Activated CD8-positive, alpha-beta memory T cell treated with anti-CD3 and anti-CD28 coated beads, Interleukin-2, amount 10 ng/mL, durations not matched to agents 7 days and 5 days (primary cell): ENCODE measurements around the gene LANCL2. TPM values are rescaled to one million over a fixed set of nuclear protein-coding genes. Genes with fewer than 3 reads are reported as not detected.
A peak's percentile ranks its signal among the peaks of the same experiment; 100 is the strongest.

Experiments used
- ATAC-seq: fragments of 150-1000 bp; cut with Tn5 transposase; one replicate; pipeline ENCODE4 v1.10.0; 2021; ENCODE audit warnings: moderate library complexity
- CTCF ChIA-PET: fragments of 350-600 bp; sonication (Branson Sonifier 250); formaldehyde crosslinking; loops from one replicate; lab custom pipeline; 2021; ENCODE audit warnings: antibody characterized with exemption; lab: Charles Lee
- DNase-seq: peaks from one replicate; pipeline ENCODE4 v3.0.0-alpha.2; 2020
- H3K27ac Mint-ChIP-seq: one replicate; pipeline ENCODE4 v1.8.0; 2021; ENCODE audit warnings: mild to moderate bottlenecking, mixed read lengths
- H3K27me3 Mint-ChIP-seq: one replicate; pipeline ENCODE4 v1.8.0; 2021; ENCODE audit warnings: mixed read lengths
- H3K36me3 Mint-ChIP-seq: one replicate; pipeline ENCODE4 v1.8.0; 2021; ENCODE audit warnings: mild to moderate bottlenecking, mixed read lengths
- H3K4me1 Mint-ChIP-seq: one replicate; pipeline ENCODE4 v1.8.0; 2021; ENCODE audit warnings: mixed read lengths
- H3K4me3 Mint-ChIP-seq: one replicate; pipeline ENCODE4 v1.8.0; 2021; ENCODE audit warnings: mild to moderate bottlenecking, moderate library complexity, mixed read lengths
- H3K9me3 Mint-ChIP-seq: one replicate; pipeline ENCODE4 v1.8.0; 2022; ENCODE audit warnings: low read depth, mixed read lengths
- total RNA-seq, 2 experiments: library from RNA; stranded (reverse); gene quantifications; one replicate each; pipeline ENCODE4 v1.2.3, GENCODE V29; 2021

LANCL2 gene
- total RNA-seq, 2 experiments from 2014 or later, result 5.3 to 7.1 TPM

- no peak for ATAC-seq
- CTCF ChIA-PET, result interaction anchor here (1.2 kb wide), 1 partner anchor 48 kb away, joined by 3 read pairs; no protein-coding TSS in a partner anchor
- H3K27ac Mint-ChIP-seq, result peak overlapping the region; percentile 91
- DNase-seq, result no peak
- no peaks in the 10 kb centered on the region for H3K9me3 Mint-ChIP-seq
- peak overlapping the region; percentile 89 for H3K4me3 Mint-ChIP-seq
- H3K36me3 Mint-ChIP-seq, result peaks cover 2% of the 10 kb centered on the region
- peaks cover 26% of the 10 kb centered on the region for H3K4me1 Mint-ChIP-seq
- H3K27me3 Mint-ChIP-seq, result no peaks in the 10 kb centered on the region
These were observed 2.2 kb downstream of the LANCL2 start for GRCh38 chr7:55367283-55367840.

GRCh38 chr7:55369427-55370400 is 4.6 kb downstream of the LANCL2 start:
- H3K27me3 Mint-ChIP-seq, result no peaks in the 10 kb centered on the region
- CTCF ChIA-PET, result no interaction called here
- DNase-seq (no peak), ATAC-seq (no peak)
- no peaks in the 10 kb centered on the region for H3K9me3 Mint-ChIP-seq
- H3K36me3 Mint-ChIP-seq, result peaks cover 2% of the 10 kb centered on the region
- no peak overlapping the region for H3K4me3 Mint-ChIP-seq
- H3K27ac Mint-ChIP-seq, result no peak overlapping the region
- peaks cover 23% of the 10 kb centered on the region for H3K4me1 Mint-ChIP-seq

- H3K27ac Mint-ChIP-seq, result no peak overlapping the region
- no peak overlapping the region for H3K4me3 Mint-ChIP-seq
- DNase-seq, result no peak
- H3K27me3 Mint-ChIP-seq, result no peaks in the 10 kb centered on the region
- no peaks in the 10 kb centered on the region for H3K36me3 Mint-ChIP-seq
- H3K9me3 Mint-ChIP-seq, result no peaks in the 10 kb centered on the region
- no peak for ATAC-seq
- H3K4me1 Mint-ChIP-seq, result no peaks in the 10 kb centered on the region
- CTCF ChIA-PET, result interaction anchor here (1.0 to 1.4 kb wide), 2 partner anchors 19 to 94 kb away, joined by 3 to 4 read pairs; no protein-coding TSS in a partner anchor
These were observed 9.1 kb downstream of the LANCL2 start for GRCh38 chr7:55374213-55374612.

- no peaks in the 10 kb centered on the region for H3K4me1 Mint-ChIP-seq
- CTCF ChIA-PET, result interaction anchor here (1.0 to 1.4 kb wide), 2 partner anchors 18 to 95 kb away, joined by 3 to 4 read pairs; no protein-coding TSS in a partner anchor
- ATAC-seq (no peak), DNase-seq (no peak)
- no peaks in the 10 kb centered on the region for H3K9me3 Mint-ChIP-seq
- H3K4me3 Mint-ChIP-seq, result no peak overlapping the region
- H3K27me3 Mint-ChIP-seq, result no peaks in the 10 kb centered on the region
- H3K36me3 Mint-ChIP-seq, result no peaks in the 10 kb centered on the region
- H3K27ac Mint-ChIP-seq, result no peak overlapping the region
These were observed 10.1 kb downstream of the LANCL2 start for GRCh38 chr7:55375237-55375636.

DNA sequence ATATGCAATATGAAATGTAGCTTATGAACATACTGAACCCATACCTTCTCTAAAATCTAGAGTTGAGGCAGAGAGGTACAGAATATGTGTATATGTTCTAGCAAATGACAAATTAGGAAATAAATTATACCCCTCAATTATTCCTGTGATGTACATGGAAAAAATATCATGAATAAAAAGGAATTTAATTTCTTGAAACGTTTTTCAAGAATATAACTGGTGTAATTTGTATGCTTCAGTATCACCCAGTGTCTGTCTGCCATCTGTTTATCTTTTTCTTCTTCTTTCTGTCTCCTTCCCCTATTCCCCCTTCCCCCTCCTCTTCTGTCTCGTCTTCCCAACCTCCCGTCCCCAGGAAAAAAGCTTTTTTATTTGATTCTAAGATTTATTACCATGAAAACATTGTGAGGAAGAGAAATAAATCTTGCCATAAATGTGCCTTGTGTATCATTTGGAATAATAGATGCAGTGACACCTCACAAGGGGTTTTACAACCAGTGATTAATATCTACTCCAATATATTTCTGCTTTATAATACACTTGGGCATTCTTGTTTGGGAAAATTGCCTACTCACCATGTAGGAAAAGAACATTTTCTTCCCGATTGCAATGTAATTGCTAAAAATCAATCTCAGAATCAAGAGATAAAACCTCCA is 12.2 kb downstream of the LANCL2 start:
- CTCF ChIA-PET, result no interaction called here
- no peak for ATAC-seq

DNA sequence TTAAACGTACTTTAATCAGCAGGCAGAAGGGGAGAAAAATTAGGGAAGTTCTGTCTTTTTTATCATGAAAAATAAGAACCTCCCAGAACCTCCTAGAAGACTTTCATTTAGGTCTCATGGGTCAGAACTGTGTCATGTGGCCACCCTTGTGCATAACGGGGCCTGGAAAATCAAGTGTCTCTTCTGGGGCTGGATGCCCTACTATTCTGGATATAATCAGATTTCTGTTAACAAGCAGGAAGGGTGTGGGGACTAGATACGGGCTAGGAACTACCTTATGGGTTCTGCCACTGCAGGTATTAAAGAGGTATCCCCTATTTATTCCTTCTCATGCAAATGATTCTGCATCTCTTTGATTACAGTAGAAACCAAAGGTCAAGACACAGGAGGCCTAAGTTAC is 14.1 kb downstream of the LANCL2 start:
- no peak for ATAC-seq

More for the DNA sequence above, 12.2 kb downstream of the LANCL2 start:
- H3K27me3 Mint-ChIP-seq, result no peaks in the 10 kb centered on the region
- no peak overlapping the region for H3K27ac Mint-ChIP-seq
- no peaks in the 10 kb centered on the region for H3K9me3 Mint-ChIP-seq
- no peaks in the 10 kb centered on the region for H3K4me1 Mint-ChIP-seq
- no peak overlapping the region for H3K4me3 Mint-ChIP-seq
- DNase-seq, result no peak
- H3K36me3 Mint-ChIP-seq, result peaks cover 2% of the 10 kb centered on the region

DNA sequence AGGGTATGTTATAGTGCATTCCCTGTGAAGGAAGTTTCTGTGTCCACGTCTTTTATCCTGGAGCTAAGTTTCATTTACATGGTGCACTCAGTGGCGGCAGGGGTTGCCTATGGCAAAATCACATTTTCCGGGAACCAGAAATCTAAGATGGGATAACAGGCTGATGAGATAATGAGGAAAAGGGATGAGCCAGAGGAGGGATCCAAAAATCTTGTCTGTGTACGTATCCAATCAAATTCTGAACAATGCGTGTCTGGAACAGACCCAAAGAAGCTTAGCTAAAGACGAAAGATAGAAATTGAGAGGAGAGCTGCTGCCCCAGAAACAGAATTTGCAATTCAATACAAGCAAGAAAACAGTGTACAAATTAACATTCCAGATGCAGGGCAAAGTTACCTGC is 16.1 kb downstream of the LANCL2 start:
- Mint-ChIP-seq H3K9me3 (peaks cover 12% of the 10 kb centered on the region), H3K4me1 (no peaks in the 10 kb centered on the region), H3K27me3 (no peaks in the 10 kb centered on the region), H3K27ac (no peak overlapping the region), H3K4me3 (no peak overlapping the region), H3K36me3 (peaks cover 11% of the 10 kb centered on the region)
- ATAC-seq, result no peak
- CTCF ChIA-PET, result interaction anchor here (0.8 kb wide), 1 partner anchor 9 kb away, joined by 3 read pairs; no protein-coding TSS in a partner anchor
- DNase-seq, result no peak

More for the DNA sequence above, 14.1 kb downstream of the LANCL2 start:
- no peak overlapping the region for H3K27ac Mint-ChIP-seq
- no peaks in the 10 kb centered on the region for H3K27me3 Mint-ChIP-seq
- peaks cover 3% of the 10 kb centered on the region for H3K9me3 Mint-ChIP-seq
- H3K36me3 Mint-ChIP-seq, result peaks cover 5% of the 10 kb centered on the region
- no peak for DNase-seq
- CTCF ChIA-PET, result no interaction called here
- no peaks in the 10 kb centered on the region for H3K4me1 Mint-ChIP-seq
- no peak overlapping the region for H3K4me3 Mint-ChIP-seq

DNA sequence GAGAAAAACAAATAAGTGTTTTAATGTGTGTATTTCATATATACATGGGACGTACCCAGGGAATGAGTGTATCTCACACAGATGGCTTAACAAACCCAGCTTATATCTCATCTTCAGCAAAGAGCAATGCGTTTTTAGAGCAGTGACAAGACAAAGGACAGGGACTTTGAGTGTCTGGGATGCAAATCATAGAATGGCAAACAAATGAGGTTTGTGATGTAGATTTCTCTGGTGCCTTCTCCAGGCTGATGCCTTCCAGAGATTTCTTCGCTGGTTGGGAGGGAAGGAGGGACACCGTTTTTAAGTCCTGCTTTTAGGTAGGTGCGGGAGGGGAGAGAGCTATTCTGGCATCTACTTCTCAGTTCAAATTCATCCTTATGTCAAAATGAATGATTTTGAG is 16.6 kb downstream of the LANCL2 start:
- CTCF ChIA-PET, result interaction anchor here (0.8 kb wide), 1 partner anchor 9 kb away, joined by 3 read pairs; no protein-coding TSS in a partner anchor
- DNase-seq (no peak), ATAC-seq (no peak)
- H3K27me3 Mint-ChIP-seq, result no peaks in the 10 kb centered on the region
- H3K4me1 Mint-ChIP-seq, result no peaks in the 10 kb centered on the region
- H3K9me3 Mint-ChIP-seq, result peaks cover 15% of the 10 kb centered on the region
- no peak overlapping the region for H3K4me3 Mint-ChIP-seq
- peaks cover 14% of the 10 kb centered on the region for H3K36me3 Mint-ChIP-seq
- no peak overlapping the region for H3K27ac Mint-ChIP-seq

- ATAC-seq (no peak), DNase-seq (no peak)
- Mint-ChIP-seq H3K27me3 (no peaks in the 10 kb centered on the region), H3K27ac (no peak overlapping the region), H3K4me3 (no peak overlapping the region), H3K4me1 (no peaks in the 10 kb centered on the region), H3K36me3 (peaks cover 19% of the 10 kb centered on the region), H3K9me3 (peaks cover 20% of the 10 kb centered on the region)
- CTCF ChIA-PET, result interaction anchor here (0.8 kb wide), 1 partner anchor 10 kb away, joined by 3 read pairs; no protein-coding TSS in a partner anchor
These were observed 17.1 kb downstream of the LANCL2 start for GRCh38 chr7:55382251-55382650.

GRCh38 chr7:55386541-55386940 is 21.4 kb downstream of the LANCL2 start:
- ATAC-seq, result no peak
- no peak for DNase-seq
- CTCF ChIA-PET, result interaction anchor here (1.0 kb wide), 1 partner anchor 21 kb away, joined by 3 read pairs; no protein-coding TSS in a partner anchor
- Mint-ChIP-seq H3K27ac (no peak overlapping the region), H3K9me3 (peaks cover 26% of the 10 kb centered on the region), H3K4me1 (no peaks in the 10 kb centered on the region), H3K36me3 (peaks cover 26% of the 10 kb centered on the region), H3K4me3 (no peak overlapping the region), H3K27me3 (no peaks in the 10 kb centered on the region)

DNA sequence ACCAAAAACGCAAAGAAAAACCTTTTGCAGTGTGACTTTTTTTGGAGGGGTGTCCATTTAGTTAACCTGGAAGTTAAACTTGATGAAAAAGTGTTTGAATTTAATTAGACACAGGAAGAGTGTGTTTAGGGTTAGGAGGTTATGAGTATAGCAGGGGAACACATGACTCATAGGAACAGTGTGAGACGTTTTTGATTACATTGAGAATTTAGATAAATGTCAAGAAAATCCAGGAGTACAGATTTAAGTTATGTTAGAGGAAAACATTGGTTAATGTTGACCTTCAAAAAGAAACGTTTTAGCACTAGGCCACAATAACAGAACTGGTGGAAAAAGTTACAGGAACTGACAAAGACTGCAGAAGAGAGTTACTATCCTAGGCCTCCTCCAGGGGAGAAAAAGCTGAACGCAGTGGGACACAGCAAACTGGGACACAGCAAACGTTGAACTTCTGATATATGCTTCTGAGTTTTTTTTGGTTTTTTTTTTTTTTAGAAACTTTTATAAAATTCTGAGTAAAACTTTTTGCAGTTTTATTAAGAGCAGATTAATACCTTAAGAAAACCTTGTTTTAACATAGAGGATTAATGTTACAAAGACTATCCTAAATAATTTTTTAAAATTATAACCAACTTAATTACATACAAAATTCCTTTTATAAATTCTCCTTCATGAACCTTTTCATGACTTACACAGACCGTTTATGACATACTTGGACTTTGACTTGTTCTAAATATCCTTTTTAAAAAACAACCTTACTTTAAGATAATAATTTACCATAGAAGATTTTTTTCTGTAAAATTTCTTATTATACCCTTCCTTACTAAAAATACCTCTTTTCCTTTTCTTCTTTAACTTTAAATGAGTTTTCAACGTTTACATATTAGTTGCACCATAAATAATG is 22.2 kb downstream of the LANCL2 start:
- peaks cover 26% of the 10 kb centered on the region for H3K36me3 Mint-ChIP-seq
- peaks cover 26% of the 10 kb centered on the region for H3K9me3 Mint-ChIP-seq
- H3K4me3 Mint-ChIP-seq, result no peak overlapping the region
- no peaks in the 10 kb centered on the region for H3K27me3 Mint-ChIP-seq
- no peaks in the 10 kb centered on the region for H3K4me1 Mint-ChIP-seq
- DNase-seq, result no peak
- no peak overlapping the region for H3K27ac Mint-ChIP-seq
- CTCF ChIA-PET, result interaction anchor here (1.0 kb wide), 1 partner anchor 22 kb away, joined by 3 read pairs; no protein-coding TSS in a partner anchor
- ATAC-seq, result no peak

GRCh38 chr7:55396233-55396785 is 31.2 kb downstream of the LANCL2 start:
- no peaks in the 10 kb centered on the region for H3K27me3 Mint-ChIP-seq

More at GRCh38 chr7:55396233-55396785, 31.2 kb downstream of the LANCL2 start:
- Mint-ChIP-seq H3K36me3 (peaks cover 3% of the 10 kb centered on the region), H3K27ac (no peak overlapping the region), H3K4me3 (no peak overlapping the region), H3K9me3 (no peaks in the 10 kb centered on the region), H3K4me1 (no peaks in the 10 kb centered on the region)
- CTCF ChIA-PET, result interaction anchor here (1.3 kb wide), 1 partner anchor 19 kb away, joined by 3 read pairs; no protein-coding TSS in a partner anchor
- DNase-seq (no peak), ATAC-seq (no peak)
